Measurements from ENCODE around the gene TNS3.
"Not testable (repeated sequence)": the region's sequence is repeated elsewhere in the genome, so short reads cannot be mapped to it uniquely, and the experiment has no call there.

TNS3 gene

DNA sequence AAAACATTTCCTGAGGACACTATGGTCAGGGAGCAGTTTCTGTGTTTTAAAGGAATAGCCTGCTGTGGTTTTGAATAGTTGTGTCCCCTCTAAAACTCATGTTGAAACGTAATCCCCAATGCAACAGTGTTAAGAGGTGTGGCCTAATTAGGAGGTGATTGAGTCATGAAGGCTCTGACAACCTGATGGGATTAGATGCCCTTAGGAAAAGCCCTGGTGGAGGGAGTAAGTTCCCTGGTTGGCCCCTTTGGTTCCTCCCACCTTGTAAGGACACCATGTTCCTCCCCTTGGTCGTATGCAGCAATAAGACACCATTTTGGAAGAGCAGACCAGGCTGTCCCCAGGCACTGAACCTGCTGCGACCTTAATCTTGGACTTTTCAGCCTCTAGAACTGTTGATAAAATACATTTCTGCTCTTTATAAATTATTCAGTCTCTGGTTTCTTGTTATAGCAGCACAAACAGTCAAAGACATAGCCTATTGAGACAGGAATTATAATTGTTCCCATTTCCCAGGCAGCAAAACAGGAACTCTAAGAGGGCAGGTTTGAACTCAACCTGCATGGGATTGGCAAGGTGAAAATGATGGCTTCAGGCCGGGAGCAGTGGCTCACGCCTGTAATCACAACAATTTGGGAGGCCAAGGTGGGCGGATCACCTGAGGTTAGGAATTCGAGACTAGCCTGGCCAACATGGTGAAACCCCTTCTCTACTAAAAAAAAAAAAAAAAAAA is 20.5 kb upstream of the TNS3 start:
- no peak for DNase-seq

DNA sequence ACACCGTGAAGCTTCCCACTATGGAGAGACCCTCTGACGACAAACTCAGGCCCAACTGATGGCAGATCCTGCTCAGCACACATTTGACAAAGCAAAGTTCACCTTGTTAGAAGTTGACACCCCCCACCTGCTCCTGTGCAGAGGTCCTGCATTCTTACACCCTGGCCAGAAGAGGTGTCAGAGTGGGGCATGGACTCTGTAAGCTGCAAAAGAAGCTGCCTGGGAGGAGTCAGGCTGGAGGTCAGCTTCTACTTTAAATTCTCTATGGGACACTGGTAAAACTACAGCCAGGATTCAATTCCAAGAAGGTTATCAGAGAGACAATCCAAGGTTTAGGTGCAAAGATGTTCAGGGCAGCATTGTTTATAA is 20.0 kb upstream of the TNS3 start:
- DNase-seq, result no peak

DNA sequence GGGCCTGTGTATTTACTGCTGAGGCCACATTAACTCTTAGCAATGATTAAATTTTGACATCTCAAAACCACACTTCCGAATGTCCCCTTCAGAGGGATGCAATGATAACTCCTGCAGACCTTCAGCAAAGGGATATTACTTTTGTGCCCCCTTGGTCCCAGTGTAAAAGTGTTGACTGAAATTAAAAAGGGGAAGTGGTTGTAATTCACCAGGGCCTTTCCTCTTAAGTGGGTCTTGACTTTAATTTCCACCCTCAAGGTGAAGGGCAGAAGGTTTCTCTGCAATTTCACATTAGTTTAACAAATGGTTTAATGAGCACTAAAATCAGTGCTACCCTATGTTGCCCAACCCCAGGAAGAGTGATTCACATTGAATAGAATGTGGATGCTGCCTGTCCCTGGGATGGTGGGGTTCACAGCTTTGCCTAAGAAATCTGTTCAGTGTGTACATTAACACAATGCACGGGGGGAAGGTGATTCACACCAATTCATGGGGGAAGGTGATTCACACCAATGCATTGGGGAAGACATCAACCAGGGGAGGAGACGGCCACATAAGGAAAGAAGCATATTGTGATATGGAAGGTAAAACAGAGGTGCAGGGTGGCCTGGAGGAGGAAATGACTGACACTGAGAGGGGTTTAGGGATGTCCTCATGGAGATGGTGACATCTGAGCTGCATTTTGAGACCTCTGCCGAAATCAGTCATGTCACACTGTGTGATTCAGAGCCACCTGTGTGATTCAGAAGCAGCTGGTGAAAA is 19.4 kb upstream of the TNS3 start:
- DNase-seq, result no peak

DNA sequence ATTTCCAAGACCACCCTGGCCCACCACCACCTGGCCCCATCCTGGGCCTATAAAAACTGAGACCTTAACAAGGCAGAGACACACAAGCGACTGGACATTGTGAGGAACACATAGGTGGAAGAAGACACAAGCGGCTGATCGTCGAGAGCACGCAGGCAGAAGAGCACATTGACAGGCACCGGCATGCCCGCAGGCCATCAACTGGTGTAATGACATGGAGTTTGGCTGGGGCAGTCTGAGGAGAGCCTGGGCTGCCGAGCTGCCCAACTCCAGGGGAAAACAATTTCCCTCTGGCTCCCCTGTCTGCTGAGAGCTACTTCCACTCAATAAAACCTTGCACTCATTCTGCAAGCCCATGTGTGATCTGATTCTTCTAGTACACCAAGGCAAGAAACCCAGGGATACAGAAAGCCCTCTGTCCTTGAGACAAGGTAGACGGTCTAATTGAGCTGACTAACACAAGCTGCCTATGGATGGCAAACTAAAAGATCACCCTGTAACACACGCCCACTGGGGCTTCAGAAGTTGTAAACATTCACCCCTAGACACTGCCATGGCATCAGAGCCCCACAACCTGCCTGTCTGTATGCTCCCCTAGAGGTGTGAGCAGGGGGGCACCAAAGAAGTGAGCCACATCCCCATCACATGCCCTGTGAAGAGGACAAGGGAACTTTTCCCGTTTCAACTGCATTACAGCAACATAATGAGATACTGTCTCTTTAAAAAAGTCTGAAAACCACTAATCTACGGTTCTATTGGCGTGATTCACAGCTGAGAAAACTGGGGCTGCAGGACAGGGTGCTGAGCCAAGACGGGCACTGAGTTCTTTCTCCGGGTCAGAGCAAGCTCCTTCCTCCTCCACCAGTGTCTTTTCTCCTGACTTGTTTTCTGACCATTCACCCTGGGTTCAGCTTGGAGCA is 18.5 kb upstream of the TNS3 start:
- DNase-seq, result no peak

DNA sequence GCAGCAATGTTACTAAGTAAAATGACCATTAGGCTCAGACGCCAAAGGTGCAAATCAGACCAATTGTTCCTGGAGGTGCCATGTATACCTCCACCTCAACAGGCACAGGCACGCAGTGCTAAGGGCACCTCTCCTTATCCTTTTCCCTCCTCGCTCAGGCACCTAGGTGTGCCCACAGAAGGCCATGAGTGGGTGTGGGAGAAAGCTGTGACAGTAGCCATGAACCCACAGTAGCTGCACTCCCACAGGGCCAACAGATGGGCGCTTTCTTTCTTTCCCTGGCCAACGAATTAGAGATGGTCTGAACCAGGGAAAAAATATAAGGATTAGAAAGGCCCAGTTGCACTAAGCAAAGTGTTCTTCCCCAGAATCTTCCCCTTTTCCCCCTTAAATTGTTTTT is 15.5 kb upstream of the TNS3 start:
- no peak for DNase-seq

DNA sequence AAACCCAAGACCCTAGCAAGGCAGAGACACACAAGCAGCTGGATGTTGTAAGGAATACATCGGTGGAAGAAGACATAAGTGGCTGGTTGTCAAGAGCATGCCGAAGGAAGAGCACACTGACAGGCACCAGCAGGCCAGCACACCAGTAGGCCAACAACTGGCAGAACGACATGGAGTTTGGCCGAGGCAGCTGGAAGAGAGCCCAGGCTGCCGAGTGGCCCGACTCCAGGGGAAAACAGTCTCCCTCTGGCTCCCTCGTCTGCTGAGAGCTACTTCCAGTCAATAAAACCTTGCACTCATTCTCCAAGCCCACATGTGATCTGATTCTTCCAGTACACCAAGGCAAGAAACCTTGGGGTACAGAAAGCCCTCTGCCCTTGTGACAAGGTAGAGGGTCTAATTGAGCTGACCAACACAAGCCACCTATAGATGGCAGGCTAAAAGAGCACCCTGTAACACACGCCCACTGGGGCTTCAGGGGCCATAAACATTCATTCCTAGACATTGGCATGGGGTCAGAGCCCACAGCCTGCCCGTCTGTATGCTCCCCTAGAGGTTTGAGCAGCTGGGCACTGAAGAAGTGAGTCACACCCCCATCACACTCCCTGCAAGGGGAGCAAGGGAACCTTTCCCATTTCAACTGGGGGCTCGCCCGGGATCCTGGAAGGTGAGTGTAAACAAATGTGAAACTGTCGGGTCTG is 14.7 kb upstream of the TNS3 start:
- DNase-seq, result no peak

DNA sequence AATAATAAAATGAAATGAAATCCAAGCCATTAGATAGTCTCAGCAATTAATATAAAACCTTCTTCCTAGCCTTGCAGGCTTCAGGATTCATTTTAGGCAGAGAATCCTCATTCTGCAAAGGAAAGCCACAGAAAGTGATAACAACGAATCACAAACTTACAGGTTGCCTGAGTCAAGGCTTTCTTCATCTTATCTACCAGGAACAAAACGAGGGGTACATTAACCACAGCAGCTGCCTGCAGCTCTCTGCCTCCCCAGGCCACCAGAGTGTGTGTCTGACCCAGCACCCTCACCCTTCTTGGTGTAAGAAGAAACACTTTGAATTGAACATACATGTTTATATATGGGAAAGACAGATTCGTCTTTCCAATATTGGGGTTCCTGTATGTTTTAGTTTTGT is 12.5 kb upstream of the TNS3 start:
- no peak for DNase-seq

DNA sequence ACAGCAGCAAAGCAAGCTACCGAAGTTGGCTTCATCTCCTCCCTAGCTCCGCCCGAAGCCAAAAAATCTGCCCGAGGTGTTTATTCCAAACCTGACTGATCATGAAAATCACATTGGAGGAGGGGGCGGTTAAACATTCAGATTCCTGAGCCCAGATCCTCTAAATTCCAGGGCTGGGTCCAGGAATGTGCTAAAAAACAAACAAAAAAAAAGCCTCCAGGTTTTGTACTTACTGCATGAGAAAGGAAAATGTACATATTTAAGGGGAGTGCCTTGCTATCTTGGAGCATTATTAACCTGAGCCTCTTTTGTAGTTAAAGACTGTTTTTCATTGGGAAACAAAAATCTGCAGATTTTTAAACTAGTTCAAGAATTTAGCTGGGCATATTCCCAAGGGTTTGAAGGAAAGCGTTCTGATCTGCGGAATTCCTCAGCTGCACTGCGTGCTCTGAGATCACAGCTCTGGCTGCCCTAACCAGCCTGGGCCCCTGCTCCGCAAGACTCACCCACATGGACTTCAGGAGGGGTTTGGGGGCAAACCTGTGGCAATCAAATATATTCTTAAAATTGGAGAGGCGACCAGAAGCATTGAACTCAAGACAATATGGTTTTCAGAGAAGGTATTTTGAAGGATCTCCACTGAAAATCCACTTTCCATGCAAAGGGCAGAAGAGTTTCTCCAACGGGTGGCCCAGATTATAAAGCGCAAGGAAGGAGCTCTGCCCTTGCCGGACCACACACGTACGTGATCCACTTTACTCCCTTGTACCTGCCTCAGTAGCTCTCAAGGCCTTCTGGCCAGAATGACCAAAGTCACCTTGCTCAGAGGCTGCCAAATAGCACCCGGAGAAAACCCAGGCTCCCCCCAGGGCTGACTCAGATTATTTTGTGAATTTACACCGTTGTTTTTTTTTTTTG is 10.0 kb upstream of the TNS3 start:
- DNase-seq, result no peak

DNA sequence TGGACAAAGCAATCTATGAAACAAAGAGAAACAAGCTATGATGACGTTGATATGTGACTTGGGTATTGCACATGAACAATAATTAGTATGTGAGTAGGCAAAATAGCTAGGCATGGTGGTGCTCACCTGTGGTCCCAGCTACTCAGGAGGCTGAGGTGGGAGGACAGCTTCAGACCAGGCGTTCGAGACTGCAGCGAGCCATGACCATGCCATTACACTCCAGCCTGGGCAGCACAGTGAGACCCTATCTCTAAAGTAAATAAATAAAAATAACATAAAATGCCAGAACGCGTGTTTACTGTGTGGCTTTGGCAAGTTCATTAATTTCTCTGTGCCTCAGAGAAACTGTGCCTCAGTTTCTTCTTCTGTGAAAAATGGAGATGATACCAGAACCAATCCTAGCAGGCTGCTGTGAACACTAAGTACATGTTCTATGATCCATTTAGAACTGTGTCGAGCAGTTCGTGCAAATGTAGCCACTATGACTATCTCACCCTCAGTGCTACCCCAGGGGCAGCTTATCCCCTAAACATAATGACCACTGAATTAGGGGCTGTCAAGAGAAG is 9.3 kb upstream of the TNS3 start:
- DNase-seq, result no peak

DNA sequence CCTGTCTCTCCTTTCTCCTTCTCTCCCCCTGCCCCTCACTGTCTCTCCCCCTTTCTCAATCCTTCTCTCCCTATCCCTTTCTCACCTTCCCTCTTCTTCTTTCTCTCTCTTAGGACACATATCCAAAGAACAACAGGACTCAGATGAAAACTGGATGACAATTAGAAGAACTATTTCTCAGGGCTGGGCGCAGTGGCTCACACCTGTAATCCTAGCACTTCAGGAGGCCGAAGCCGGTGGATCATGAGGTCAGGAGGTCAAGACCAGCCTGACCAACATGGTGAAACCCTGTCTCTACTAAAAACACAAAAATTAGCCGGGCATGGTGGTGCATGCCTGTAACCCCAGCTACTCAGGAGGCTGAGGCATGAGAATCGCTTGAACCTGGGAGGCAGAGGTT is 8.3 kb upstream of the TNS3 start:
- not testable (repeated sequence) for DNase-seq

DNA sequence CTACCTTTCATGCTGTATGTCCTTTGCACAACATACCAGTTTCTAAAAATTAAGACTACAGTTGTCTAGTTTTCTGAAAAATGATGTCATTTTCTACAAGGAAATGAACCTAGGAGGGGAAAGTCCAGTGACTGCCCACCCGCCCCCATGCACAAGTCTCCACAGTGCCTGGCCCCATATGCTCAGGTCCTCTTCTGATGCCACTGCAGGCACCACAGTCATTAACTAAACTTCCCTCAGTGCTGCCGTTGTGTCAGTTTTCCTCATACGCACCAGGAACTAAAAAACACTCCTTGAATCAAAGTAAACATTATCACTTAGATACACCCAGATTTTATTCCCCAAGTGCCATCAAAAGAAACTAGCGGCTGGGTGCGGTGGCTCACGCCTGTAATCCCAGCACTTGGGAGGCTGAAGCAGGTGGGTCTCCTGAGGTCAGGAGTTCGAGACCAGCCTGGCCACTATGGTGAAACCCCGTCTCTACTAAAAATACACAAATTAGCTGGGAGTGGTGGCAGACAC is 6.9 kb upstream of the TNS3 start:
- DNase-seq, result no peak

DNA sequence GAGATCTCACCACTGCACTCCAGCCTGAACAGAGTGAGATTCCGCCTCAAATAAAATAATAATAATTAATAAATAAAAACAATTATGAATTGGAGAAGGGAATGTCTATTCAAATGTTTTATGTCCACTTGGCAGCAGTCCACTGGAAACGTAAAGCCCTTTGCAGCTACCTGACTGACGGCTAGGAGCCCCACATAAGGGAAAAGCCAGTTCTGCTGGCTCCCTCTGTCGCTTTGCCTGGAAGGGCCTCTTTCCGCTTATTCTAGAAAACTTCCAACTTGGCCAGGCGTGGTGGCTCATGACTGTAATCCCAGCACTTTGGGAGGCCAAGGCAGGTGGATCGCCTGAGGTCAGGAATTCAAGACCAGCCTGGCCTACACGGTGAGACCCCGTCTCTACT is 6.1 kb upstream of the TNS3 start:
- no peak for DNase-seq

DNA sequence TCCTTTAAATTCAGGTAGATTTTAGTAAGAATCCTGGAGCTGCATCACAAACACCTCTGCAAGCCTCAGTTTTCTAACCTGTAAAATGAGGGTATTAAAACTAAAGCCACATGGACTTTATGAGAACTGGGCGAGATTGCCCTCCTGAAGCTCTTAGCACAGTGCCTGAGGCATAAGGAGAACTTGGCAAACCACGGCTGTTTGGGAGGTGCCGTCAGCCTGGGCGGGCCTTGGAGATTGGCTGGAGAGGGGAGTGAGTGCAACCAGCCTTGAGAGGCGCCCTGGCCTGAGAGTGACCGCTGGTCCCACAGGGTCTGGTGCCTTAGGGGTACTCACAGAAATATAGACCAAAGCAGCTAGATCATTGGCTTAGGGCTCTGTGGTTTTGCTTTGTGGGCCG is 5.4 kb upstream of the TNS3 start:
- DNase-seq, result no peak

DNA sequence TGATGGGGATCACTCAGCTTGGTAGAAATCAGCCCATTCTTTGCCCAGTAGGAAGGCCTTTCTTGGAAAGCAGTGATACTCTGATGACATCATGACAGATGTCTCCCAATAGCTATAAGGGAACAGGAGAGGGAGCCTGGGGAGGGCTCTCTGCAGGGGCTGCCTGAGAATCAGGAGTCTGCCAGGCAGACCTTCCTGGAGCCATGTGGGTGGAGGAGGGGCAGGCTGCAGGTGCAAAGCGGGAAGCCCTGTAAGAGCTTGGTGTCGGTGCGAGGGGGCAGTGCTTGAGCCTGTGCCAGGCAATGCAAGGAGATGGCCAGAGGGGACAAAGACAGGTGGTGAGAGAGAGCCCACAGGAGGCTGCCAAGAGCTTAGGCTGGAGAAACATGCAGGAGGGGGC is 5.0 kb upstream of the TNS3 start:
- no peak for DNase-seq

DNA sequence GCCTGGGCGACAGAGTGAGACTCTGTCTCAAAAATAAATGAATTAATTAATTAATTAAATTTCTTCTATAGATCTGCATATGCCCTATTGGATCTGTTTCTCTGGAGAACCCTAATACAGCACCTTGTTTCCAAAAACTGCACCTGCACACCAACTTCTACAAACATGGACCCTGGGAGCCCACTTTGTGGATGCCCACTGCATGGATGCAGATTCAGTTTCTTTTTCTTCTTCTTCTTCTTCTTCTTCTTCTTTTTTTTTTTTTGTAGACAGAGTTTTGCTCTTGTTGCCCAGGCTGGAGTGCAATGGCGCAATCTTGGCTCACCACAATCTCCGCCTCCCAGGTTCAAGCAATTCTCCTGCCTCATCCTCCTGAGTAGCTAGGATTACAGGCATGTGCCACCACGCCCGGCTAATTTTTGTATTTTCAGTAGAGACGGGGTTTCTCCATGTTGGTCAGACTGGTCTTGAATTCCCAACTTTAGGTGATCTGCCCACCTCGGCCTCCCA is 4.3 kb upstream of the TNS3 start:
- DNase-seq, result not testable (repeated sequence)

DNA sequence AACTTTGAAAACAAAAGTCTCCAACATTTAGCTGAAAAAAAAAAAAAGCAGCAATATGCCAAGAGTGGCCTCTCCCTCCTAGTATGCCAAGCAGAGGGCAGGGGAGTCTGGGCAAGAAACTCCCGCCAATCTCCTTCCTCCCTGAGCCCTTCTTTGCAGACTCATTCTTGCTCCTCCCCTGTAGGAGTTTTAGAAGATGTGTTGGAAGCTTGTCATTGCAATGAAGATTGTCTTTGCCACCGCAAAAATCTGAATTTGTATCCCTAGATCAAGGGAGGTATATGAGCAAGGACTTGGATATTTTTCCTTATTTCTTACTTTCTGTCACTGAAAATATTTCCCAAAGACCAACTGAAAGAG is 2.6 kb upstream of the TNS3 start:
- DNase-seq, result no peak

DNA sequence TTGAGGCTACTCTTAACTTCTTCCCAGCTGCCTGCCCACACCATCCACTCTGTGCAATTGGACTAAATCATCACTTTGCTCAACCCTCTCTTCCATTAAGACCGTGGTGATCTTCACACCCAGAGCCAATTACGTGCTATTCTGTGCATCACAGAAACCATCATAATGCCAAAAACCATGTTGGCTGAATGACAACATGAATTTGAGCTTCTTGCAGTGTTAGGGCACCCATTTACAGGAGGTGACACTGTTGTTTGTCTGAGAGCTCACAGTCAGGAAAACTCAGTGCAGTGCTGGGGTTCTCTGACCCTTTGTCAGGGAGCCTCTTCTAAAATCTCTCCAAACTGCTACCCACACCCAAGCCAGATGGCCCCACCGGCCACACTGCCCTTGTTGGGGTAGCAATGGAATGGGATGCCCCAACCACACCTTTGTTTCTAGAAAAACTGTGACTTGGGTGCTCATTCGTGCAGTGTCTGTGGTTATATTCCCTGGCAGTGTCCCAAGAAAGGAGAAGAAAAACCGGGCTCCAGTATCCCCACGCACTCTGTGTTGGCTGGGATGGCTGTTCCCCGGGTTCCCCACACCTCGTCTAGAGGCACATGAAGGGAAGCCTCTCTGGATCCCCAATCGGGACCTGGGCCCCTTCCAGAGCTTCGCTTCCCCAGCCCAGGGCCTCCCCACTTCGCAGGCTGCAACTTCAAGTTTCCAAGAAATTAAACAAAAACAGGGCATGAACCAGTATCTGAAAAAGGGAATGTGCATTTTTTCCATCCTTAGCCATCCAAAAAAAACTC is 2.0 kb upstream of the TNS3 start:
- no peak for DNase-seq

DNA sequence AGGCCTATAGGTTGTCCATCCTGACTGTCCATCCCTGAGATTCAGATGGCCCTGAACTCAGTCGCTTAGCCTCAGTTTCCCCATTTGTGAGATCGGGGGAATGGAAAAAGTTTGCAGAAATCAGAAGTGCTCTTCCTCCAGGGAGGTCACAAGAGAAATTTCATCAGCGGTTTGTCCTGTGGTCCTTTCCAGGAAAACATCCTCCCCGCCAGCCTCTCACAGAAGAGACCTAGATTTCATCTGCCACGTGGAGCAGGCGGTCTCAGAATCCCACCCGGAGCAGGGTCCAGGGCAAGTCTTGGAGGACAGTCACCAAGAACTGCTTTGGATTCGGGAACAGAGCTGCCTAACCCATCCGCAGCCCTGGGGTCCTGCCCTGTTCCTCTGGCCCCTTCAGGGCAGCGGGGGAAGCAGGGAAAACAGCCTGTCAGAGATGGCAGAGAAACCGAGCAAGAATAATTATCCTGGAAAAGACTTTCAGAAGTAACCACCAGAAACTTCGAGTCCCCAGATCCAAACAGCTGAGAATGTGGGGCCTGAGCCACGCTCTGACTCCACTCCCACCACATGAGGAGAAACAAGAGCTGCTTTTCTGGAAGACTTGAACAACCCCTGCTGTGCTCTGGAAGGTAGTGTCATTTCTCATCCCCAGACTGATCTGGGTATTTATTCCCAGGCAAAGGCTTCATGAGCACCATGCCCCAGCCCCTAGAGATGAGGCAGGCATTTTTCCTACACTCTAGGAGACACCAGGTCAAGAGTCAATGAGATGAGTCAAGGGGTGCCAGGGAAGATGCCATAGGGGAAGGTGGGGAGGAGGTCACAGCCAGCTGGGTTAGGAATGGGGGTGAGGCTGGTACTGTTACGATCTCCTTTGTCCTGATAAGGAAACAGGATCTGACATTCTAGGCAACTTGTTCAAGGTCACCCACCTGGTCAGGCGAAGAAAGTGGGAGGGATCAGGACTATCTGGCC is 1.1 kb upstream of the TNS3 start:
- DNase-seq, result no peak

DNA sequence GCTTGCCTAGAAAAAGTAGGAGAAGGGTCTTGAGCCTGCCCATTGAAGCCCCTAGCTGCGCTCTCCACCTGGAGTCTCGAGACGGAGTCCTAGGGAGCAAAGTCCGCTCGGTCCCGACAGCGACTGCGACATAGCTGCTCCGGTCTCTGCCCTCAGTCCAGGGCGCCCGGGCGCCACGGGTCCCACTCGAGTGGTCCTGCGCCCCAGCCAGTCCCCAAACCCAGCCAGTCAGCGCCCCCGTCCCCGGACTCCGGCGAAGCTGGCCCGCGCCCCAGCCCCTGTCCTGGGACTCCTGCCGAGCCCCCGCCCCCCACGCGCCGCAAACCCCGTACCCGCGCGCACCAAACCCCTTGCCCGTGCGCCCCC is 490 bp downstream of the TNS3 start:
- no peak for DNase-seq

Measured in stimulated activated CD4-positive, alpha-beta T cell treated with anti-CD3 and anti-CD28 coated beads, Interleukin-4, amount 100 ng/mL, for 24 hours (primary cell).